ENCODE data around the gene CAV1.

The CAV1 gene

GRCh38 chr7:116493449-116493848, 31.4 kb upstream of the CAV1 start:
- Histone ChIP-seq H3K4me1 (ENCODE audit: control insufficient read depth in 2 of 2, insufficient read depth in 2 of 2, low read length in 2 of 2) (no peaks in the 10 kb centered on the region), H3K27ac (ENCODE audit: low read depth in 2 of 2, low read length in 2 of 2) (no peak overlapping the region), H3K27me3 (ENCODE audit: control insufficient read depth in 2 of 2, insufficient read depth in 2 of 2, low read length in 2 of 2) (no peaks in the 10 kb centered on the region), H3K9me3 (ENCODE audit: control insufficient read depth in 2 of 2, low read length in 2 of 2) (no peaks in the 10 kb centered on the region), H3K4me3 (ENCODE audit: low read length in 2 of 2) (no peak overlapping the region), H3K9ac (ENCODE audit: low read depth in 1 of 2, low read length in 2 of 2) (no peak overlapping the region), H3K36me3 (ENCODE audit: control insufficient read depth in 2 of 2, insufficient read depth in 2 of 2, low read length in 2 of 2) (no peaks in the 10 kb centered on the region)

- Histone ChIP-seq H3K27me3 (ENCODE audit: control insufficient read depth in 2 of 2, insufficient read depth in 2 of 2, low read length in 2 of 2) (no peaks in the 10 kb centered on the region), H3K9ac (ENCODE audit: low read depth in 1 of 2, low read length in 2 of 2) (no peak overlapping the region), H3K4me1 (ENCODE audit: control insufficient read depth in 2 of 2, insufficient read depth in 2 of 2, low read length in 2 of 2) (peaks cover 0 to 4% of the 10 kb centered on the region in 2 donors), H3K9me3 (ENCODE audit: control insufficient read depth in 2 of 2, low read length in 2 of 2) (no peaks in the 10 kb centered on the region), H3K36me3 (ENCODE audit: control insufficient read depth in 2 of 2, insufficient read depth in 2 of 2, low read length in 2 of 2) (no peaks in the 10 kb centered on the region), H3K27ac (ENCODE audit: low read depth in 2 of 2, low read length in 2 of 2) (no peak overlapping the region), H3K4me3 (ENCODE audit: low read length in 2 of 2) (no peak overlapping the region)
Measured at GRCh38 chr7:116494472-116494871, 30.4 kb upstream of the CAV1 start.

GRCh38 chr7:116495736-116496135, 29.1 kb upstream of the CAV1 start:
- no peaks in the 10 kb centered on the region for H3K27me3 ChIP-seq (ENCODE audit: control insufficient read depth in 2 of 2, insufficient read depth in 2 of 2, low read length in 2 of 2)
- H3K36me3 ChIP-seq (ENCODE audit: control insufficient read depth in 2 of 2, insufficient read depth in 2 of 2, low read length in 2 of 2), result no peaks in the 10 kb centered on the region
- H3K9me3 ChIP-seq (ENCODE audit: control insufficient read depth in 2 of 2, low read length in 2 of 2), result no peaks in the 10 kb centered on the region
- H3K27ac ChIP-seq (ENCODE audit: low read depth in 2 of 2, low read length in 2 of 2), result no peak overlapping the region
- H3K4me1 ChIP-seq (ENCODE audit: control insufficient read depth in 2 of 2, insufficient read depth in 2 of 2, low read length in 2 of 2), result peaks cover 4 to 13% of the 10 kb centered on the region in 2 donors
- no peak overlapping the region for H3K4me3 ChIP-seq (ENCODE audit: low read length in 2 of 2)
- H3K9ac ChIP-seq (ENCODE audit: low read depth in 1 of 2, low read length in 2 of 2), result no peak overlapping the region

- Histone ChIP-seq H3K4me1 (ENCODE audit: control insufficient read depth in 2 of 2, insufficient read depth in 2 of 2, low read length in 2 of 2) (peaks cover 5 to 13% of the 10 kb centered on the region in 2 donors), H3K4me3 (ENCODE audit: low read length in 2 of 2) (no peak overlapping the region), H3K27ac (ENCODE audit: low read depth in 2 of 2, low read length in 2 of 2) (no peak overlapping the region)
Measured at GRCh38 chr7:116496653-116497052, 28.2 kb upstream of the CAV1 start.

GRCh38 chr7:116497708-116498107, 27.1 kb upstream of the CAV1 start:
- Histone ChIP-seq H3K27me3 (ENCODE audit: control insufficient read depth in 2 of 2, insufficient read depth in 2 of 2, low read length in 2 of 2) (no peaks in the 10 kb centered on the region), H3K4me3 (ENCODE audit: low read length in 2 of 2) (no peak overlapping the region), H3K9me3 (ENCODE audit: control insufficient read depth in 2 of 2, low read length in 2 of 2) (no peaks in the 10 kb centered on the region), H3K9ac (ENCODE audit: low read depth in 1 of 2, low read length in 2 of 2) (no peak overlapping the region), H3K36me3 (ENCODE audit: control insufficient read depth in 2 of 2, insufficient read depth in 2 of 2, low read length in 2 of 2) (no peaks in the 10 kb centered on the region), H3K27ac (ENCODE audit: low read depth in 2 of 2, low read length in 2 of 2) (no peak overlapping the region), H3K4me1 (ENCODE audit: control insufficient read depth in 2 of 2, insufficient read depth in 2 of 2, low read length in 2 of 2) (peaks cover 5 to 13% of the 10 kb centered on the region in 2 donors)

More at GRCh38 chr7:116496653-116497052, 28.2 kb upstream of the CAV1 start:
- Histone ChIP-seq H3K27me3 (ENCODE audit: control insufficient read depth in 2 of 2, insufficient read depth in 2 of 2, low read length in 2 of 2) (no peaks in the 10 kb centered on the region), H3K9me3 (ENCODE audit: control insufficient read depth in 2 of 2, low read length in 2 of 2) (no peaks in the 10 kb centered on the region), H3K9ac (ENCODE audit: low read depth in 1 of 2, low read length in 2 of 2) (no peak overlapping the region), H3K36me3 (ENCODE audit: control insufficient read depth in 2 of 2, insufficient read depth in 2 of 2, low read length in 2 of 2) (no peaks in the 10 kb centered on the region)

GRCh38 chr7:116499168-116500077, 25.4 kb upstream of the CAV1 start, which contains the start of gene CAV2:
Gene CAV2, plus strand, starts transcription at chr7:116499738. Its CDS starts 44 bp downstream, at chr7:116499782.
- peak within 1 kb of the TSS; percentile 73 to 74 for H3K4me3 ChIP-seq (ENCODE audit: low read length in 2 of 2)
- no peaks in the 10 kb centered on the region for H3K36me3 ChIP-seq (ENCODE audit: control insufficient read depth in 2 of 2, insufficient read depth in 2 of 2, low read length in 2 of 2)
- H3K4me1 ChIP-seq (ENCODE audit: control insufficient read depth in 2 of 2, insufficient read depth in 2 of 2, low read length in 2 of 2), result peaks cover 5 to 13% of the 10 kb centered on the region in 2 donors
- H3K9ac ChIP-seq (ENCODE audit: low read depth in 1 of 2, low read length in 2 of 2), result peak within 1 kb of the TSS; percentile 68 to 75
- no peaks in the 10 kb centered on the region for H3K9me3 ChIP-seq (ENCODE audit: control insufficient read depth in 2 of 2, low read length in 2 of 2)
- peak within 1 kb of the TSS; percentile 74 to 77 for H3K27ac ChIP-seq (ENCODE audit: low read depth in 2 of 2, low read length in 2 of 2)
- no peaks in the 10 kb centered on the region for H3K27me3 ChIP-seq (ENCODE audit: control insufficient read depth in 2 of 2, insufficient read depth in 2 of 2, low read length in 2 of 2)

GRCh38 chr7:116500078-116500853, 24.6 kb upstream of the CAV1 start:
- H3K36me3 ChIP-seq (ENCODE audit: control insufficient read depth in 2 of 2, insufficient read depth in 2 of 2, low read length in 2 of 2), result no peaks in the 10 kb centered on the region
- peak overlapping the region; percentile 73 to 74 for H3K4me3 ChIP-seq (ENCODE audit: low read length in 2 of 2)
- H3K27ac ChIP-seq (ENCODE audit: low read depth in 2 of 2, low read length in 2 of 2), result peak overlapping the region; percentile 74 to 77
- peaks cover 5 to 13% of the 10 kb centered on the region in 2 donors for H3K4me1 ChIP-seq (ENCODE audit: control insufficient read depth in 2 of 2, insufficient read depth in 2 of 2, low read length in 2 of 2)
- H3K9ac ChIP-seq (ENCODE audit: low read depth in 1 of 2, low read length in 2 of 2), result peak overlapping the region; percentile 68 to 75
- H3K27me3 ChIP-seq (ENCODE audit: control insufficient read depth in 2 of 2, insufficient read depth in 2 of 2, low read length in 2 of 2), result no peaks in the 10 kb centered on the region
- H3K9me3 ChIP-seq (ENCODE audit: control insufficient read depth in 2 of 2, low read length in 2 of 2), result no peaks in the 10 kb centered on the region

GRCh38 chr7:116501425-116502167, 23.2 kb upstream of the CAV1 start:
- H3K9ac ChIP-seq (ENCODE audit: low read depth in 1 of 2, low read length in 2 of 2), result no peak overlapping the region

GRCh38 chr7:116502201-116503096, 22.4 kb upstream of the CAV1 start:
- H3K9ac ChIP-seq (ENCODE audit: low read depth in 1 of 2, low read length in 2 of 2), result no peak overlapping the region
- H3K4me1 ChIP-seq (ENCODE audit: control insufficient read depth in 2 of 2, insufficient read depth in 2 of 2, low read length in 2 of 2), result peaks cover 5 to 13% of the 10 kb centered on the region in 2 donors
- H3K36me3 ChIP-seq (ENCODE audit: control insufficient read depth in 2 of 2, insufficient read depth in 2 of 2, low read length in 2 of 2), result no peaks in the 10 kb centered on the region
- no peaks in the 10 kb centered on the region for H3K27me3 ChIP-seq (ENCODE audit: control insufficient read depth in 2 of 2, insufficient read depth in 2 of 2, low read length in 2 of 2)
- no peaks in the 10 kb centered on the region for H3K9me3 ChIP-seq (ENCODE audit: control insufficient read depth in 2 of 2, low read length in 2 of 2)
- H3K27ac ChIP-seq (ENCODE audit: low read depth in 2 of 2, low read length in 2 of 2), result no peak overlapping the region
- peak overlapping the region in 1 of 2 donors; percentile 26 for H3K4me3 ChIP-seq (ENCODE audit: low read length in 2 of 2)

More at GRCh38 chr7:116501425-116502167, 23.2 kb upstream of the CAV1 start:
- peak overlapping the region in 1 of 2 donors; percentile 77 for H3K27ac ChIP-seq (ENCODE audit: low read depth in 2 of 2, low read length in 2 of 2)
- H3K36me3 ChIP-seq (ENCODE audit: control insufficient read depth in 2 of 2, insufficient read depth in 2 of 2, low read length in 2 of 2), result no peaks in the 10 kb centered on the region
- peaks cover 5 to 13% of the 10 kb centered on the region in 2 donors for H3K4me1 ChIP-seq (ENCODE audit: control insufficient read depth in 2 of 2, insufficient read depth in 2 of 2, low read length in 2 of 2)
- peak overlapping the region in 1 of 2 donors; percentile 74 for H3K4me3 ChIP-seq (ENCODE audit: low read length in 2 of 2)
- H3K9me3 ChIP-seq (ENCODE audit: control insufficient read depth in 2 of 2, low read length in 2 of 2), result no peaks in the 10 kb centered on the region
- H3K27me3 ChIP-seq (ENCODE audit: control insufficient read depth in 2 of 2, insufficient read depth in 2 of 2, low read length in 2 of 2), result no peaks in the 10 kb centered on the region

All from mucosa of rectum (tissue), 2 donors.